Muscle of back (tissue), 10 donors: ENCODE measurements around the gene RAB2B. TPM values are rescaled to one million over a fixed set of nuclear protein-coding genes. Genes with fewer than 3 reads are reported as not detected.

Experiments used
- polyA plus RNA-seq, 10 donors: library from polyadenylated mRNA; unstranded; fragments of 120-200 nt; gene quantifications; one replicate each; pipeline ENCODE4 v1.2.1, GENCODE V29; 2013; ENCODE audit not compliant: insufficient read length in 10 of 10

The RAB2B gene
- polyA plus RNA-seq, 10 donors = 19.0 to 29.2 (median 21.8) TPM

Other genes starting within 250 kb of the RAB2B start
- gene HNRNPC, start 207.5 kb downstream of the RAB2B start, polyA plus RNA-seq = 100 to 1,000 TPM; 396 to 532 (median 442) TPM
- gene RPGRIP1, start 196.9 kb downstream of the RAB2B start, polyA plus RNA-seq = 1 to 10 TPM in 1 of 10 donors, under 1 TPM in 9; 0.20 to 1.1 (median 0.49) TPM
- gene SUPT16H, start 92.9 kb downstream of the RAB2B start, polyA plus RNA-seq = 10 to 100 TPM; 67.6 to 95.5 (median 73.5) TPM
- 10 to 100 TPM; 34.8 to 47.0 (median 39.2) TPM for gene CHD8, start 20.8 kb downstream of the RAB2B start, polyA plus RNA-seq
- 10 to 100 TPM; 34.8 to 46.7 (median 43.6) TPM for gene TOX4, start 236 bp upstream of the RAB2B start, polyA plus RNA-seq
- gene METTL3, start 34.4 kb upstream of the RAB2B start, polyA plus RNA-seq = 10 to 100 TPM; 34.4 to 70.4 (median 44.6) TPM
- gene SALL2, start 49.4 kb upstream of the RAB2B start, polyA plus RNA-seq = 10 to 100 TPM; 10.7 to 16.6 (median 14.7) TPM
- gene OR10G3, start 103.1 kb upstream of the RAB2B start, polyA plus RNA-seq = not detected
- not detected for gene OR10G2, start 158.0 kb upstream of the RAB2B start, polyA plus RNA-seq
- not detected for gene OR4E2, start 176.9 kb upstream of the RAB2B start, polyA plus RNA-seq
- under 1 TPM in 2 of 10 donors, not detected in 8; 0.05 to 0.06 TPM for gene OR4E1, start 196.9 kb upstream of the RAB2B start, polyA plus RNA-seq